Effector memory CD4-positive, alpha-beta T cell (primary cell): Measurements from ENCODE around the gene OPN5.

Source experiments
- DNase-seq, 3 donors: peaks; one replicate each; pipeline ENCODE4 v3.0.0-alpha.2; 2020
- H3K27ac ChIP-seq: 2 replicates; pipeline ENCODE4 v1.7.0; 2013; ENCODE audit warnings: mild to moderate bottlenecking, low read length, moderate library complexity; ENCODE audit not compliant: insufficient read depth, poor library complexity, severe bottlenecking
- H3K27me3 ChIP-seq: replicated peaks from 2 replicates; pipeline ENCODE4 v1.7.0; 2013; ENCODE audit warnings: mild to moderate bottlenecking, low read length; ENCODE audit not compliant: insufficient read depth, control insufficient read depth, poor library complexity, severe bottlenecking
- H3K36me3 ChIP-seq: 2 replicates; pipeline ENCODE4 v1.7.0; 2013; ENCODE audit warnings: mild to moderate bottlenecking, low read length, moderate library complexity; ENCODE audit not compliant: control insufficient read depth, insufficient read depth
- H3K4me1 ChIP-seq: 2 replicates; pipeline ENCODE4 v1.7.0; 2013; ENCODE audit warnings: low read length, mild to moderate bottlenecking; ENCODE audit not compliant: control insufficient read depth, insufficient read depth, poor library complexity, severe bottlenecking
- H3K4me3 ChIP-seq: 2 replicates; pipeline ENCODE4 v1.7.0; 2013; ENCODE audit warnings: low read length, low read depth, mild to moderate bottlenecking; ENCODE audit not compliant: insufficient read depth, poor library complexity, severe bottlenecking
- H3K9me3 ChIP-seq: 2 replicates; pipeline ENCODE4 v1.7.0; 2013; ENCODE audit warnings: mild to moderate bottlenecking, low read length, moderate library complexity; ENCODE audit not compliant: control insufficient read depth

OPN5 gene

GRCh38 chr6:47817749-47818148 is 35.9 kb downstream of the OPN5 start:
- H3K36me3 ChIP-seq, result no peaks in the 10 kb centered on the region
- no peak overlapping the region for H3K27ac ChIP-seq
- no peaks in the 10 kb centered on the region for H3K4me1 ChIP-seq
- no peaks in the 10 kb centered on the region for H3K9me3 ChIP-seq
- no peak for DNase-seq
- no peak overlapping the region for H3K4me3 ChIP-seq
- H3K27me3 ChIP-seq, result no peaks in the 10 kb centered on the region

- no peaks in the 10 kb centered on the region for H3K4me1 ChIP-seq
- H3K9me3 ChIP-seq, result no peaks in the 10 kb centered on the region
- H3K4me3 ChIP-seq, result no peak overlapping the region
- no peak for DNase-seq
- H3K27me3 ChIP-seq, result no peaks in the 10 kb centered on the region
- H3K27ac ChIP-seq, result no peak overlapping the region
- H3K36me3 ChIP-seq, result no peaks in the 10 kb centered on the region
These were observed 37.6 kb downstream of the OPN5 start for GRCh38 chr6:47819461-47819860.

GRCh38 chr6:47822856-47823554 is 41.2 kb downstream of the OPN5 start:
- Histone ChIP-seq H3K4me1 (no peaks in the 10 kb centered on the region), H3K27ac (no peak overlapping the region), H3K27me3 (no peaks in the 10 kb centered on the region), H3K4me3 (no peak overlapping the region), H3K9me3 (no peaks in the 10 kb centered on the region), H3K36me3 (no peaks in the 10 kb centered on the region)
- no peak for DNase-seq

GRCh38 chr6:47832386-47833100 is 50.7 kb downstream of the OPN5 start:
- Histone ChIP-seq H3K4me1 (no peaks in the 10 kb centered on the region), H3K27ac (no peak overlapping the region), H3K36me3 (no peaks in the 10 kb centered on the region)

GRCh38 chr6:47834196-47834595 is 52.4 kb downstream of the OPN5 start:
- H3K4me3 ChIP-seq, result no peak overlapping the region
- H3K27ac ChIP-seq, result no peak overlapping the region
- H3K4me1 ChIP-seq, result no peaks in the 10 kb centered on the region
- no peaks in the 10 kb centered on the region for H3K9me3 ChIP-seq
- no peaks in the 10 kb centered on the region for H3K36me3 ChIP-seq
- DNase-seq, result no peak
- H3K27me3 ChIP-seq, result no peaks in the 10 kb centered on the region

More at GRCh38 chr6:47832386-47833100, 50.7 kb downstream of the OPN5 start:
- Histone ChIP-seq H3K4me3 (no peak overlapping the region), H3K9me3 (no peaks in the 10 kb centered on the region), H3K27me3 (no peaks in the 10 kb centered on the region)
- DNase-seq, result no peak

GRCh38 chr6:47836046-47836445 is 54.2 kb downstream of the OPN5 start:
- Histone ChIP-seq H3K27ac (no peak overlapping the region), H3K9me3 (no peaks in the 10 kb centered on the region), H3K4me3 (no peak overlapping the region), H3K4me1 (no peaks in the 10 kb centered on the region), H3K27me3 (no peaks in the 10 kb centered on the region), H3K36me3 (no peaks in the 10 kb centered on the region)
- no peak for DNase-seq

- Histone ChIP-seq H3K36me3 (no peaks in the 10 kb centered on the region), H3K9me3 (no peaks in the 10 kb centered on the region), H3K27me3 (no peaks in the 10 kb centered on the region), H3K27ac (no peak overlapping the region), H3K4me1 (no peaks in the 10 kb centered on the region), H3K4me3 (no peak overlapping the region)
- no peak for DNase-seq
These were observed 54.8 kb downstream of the OPN5 start for GRCh38 chr6:47836639-47837038.

GRCh38 chr6:47839645-47840044 is 57.8 kb downstream of the OPN5 start:
- no peak for DNase-seq
- no peaks in the 10 kb centered on the region for H3K36me3 ChIP-seq
- H3K27ac ChIP-seq, result no peak overlapping the region
- no peaks in the 10 kb centered on the region for H3K4me1 ChIP-seq
- no peaks in the 10 kb centered on the region for H3K27me3 ChIP-seq
- no peaks in the 10 kb centered on the region for H3K9me3 ChIP-seq
- H3K4me3 ChIP-seq, result no peak overlapping the region

- no peak for DNase-seq
- Histone ChIP-seq H3K4me1 (no peaks in the 10 kb centered on the region), H3K4me3 (no peak overlapping the region), H3K27me3 (no peaks in the 10 kb centered on the region), H3K27ac (no peak overlapping the region), H3K36me3 (no peaks in the 10 kb centered on the region), H3K9me3 (no peaks in the 10 kb centered on the region)
These were observed 63.0 kb downstream of the OPN5 start for GRCh38 chr6:47844881-47845280.

- Histone ChIP-seq H3K27me3 (no peaks in the 10 kb centered on the region), H3K4me3 (no peak overlapping the region), H3K36me3 (no peaks in the 10 kb centered on the region), H3K27ac (no peak overlapping the region), H3K9me3 (no peaks in the 10 kb centered on the region), H3K4me1 (no peaks in the 10 kb centered on the region)
- DNase-seq, result no peak
These were observed 64.9 kb downstream of the OPN5 start for GRCh38 chr6:47846752-47847151.
